GM12878 (cell line): ENCODE results near the gene FERMT3. TPM values are rescaled to one million over a fixed set of nuclear protein-coding genes. Genes with fewer than 3 reads are reported as not detected.

Experiments used
- ATAC-seq: fragments of 200-7000 bp; cut with Tn5 transposase; 3 replicates; pipeline ENCODE4 v1.9.1; 2020; ENCODE audit warnings: mild to moderate bottlenecking, moderate library complexity
- BruUV-seq: library from RNA; stranded (reverse); fragments of 400-500 nt; replicated peaks from 2 replicates; lab custom pipeline; 2021; lab: Mats Ljungman, UMichigan
- CTCF ChIA-PET: fragments of 300-600 bp; sonication (Branson Sonifier 250); formaldehyde crosslinking; extraction: SDS; loops from one replicate; lab custom pipeline; 2021; ENCODE audit warnings: inconsistent platforms; lab: Yijun Ruan, JAX
- POLR2A ChIA-PET: fragments of 350-600 bp; formaldehyde crosslinking; extraction: SDS; loops from one replicate; lab custom pipeline; 2021; ENCODE audit warnings: inconsistent platforms; lab: Charles Lee
- RAD21 ChIA-PET: fragments of 300-600 bp; sonication (Branson Sonifier 250); formaldehyde crosslinking; loops from one replicate; lab custom pipeline; 2023; ENCODE audit warnings: antibody characterized with exemption; ENCODE audit not compliant: unreplicated experiment; lab: Charles Lee
- SMC1A ChIA-PET: fragments of 300-600 bp; sonication (Branson Sonifier 250); formaldehyde crosslinking; loops from one replicate; lab custom pipeline; 2023; ENCODE audit not compliant: unreplicated experiment, uncharacterized antibody; lab: Charles Lee
- DNase-seq: peaks from one replicate; pipeline ENCODE4 v3.0.0-alpha.2; 2011; ENCODE audit warnings: low read depth, low spot score
- FAIRE-seq: peaks from 3 replicates; lab custom pipeline; 2011; peaks lifted over from hg19 to GRCh38; lab: Jason Lieb, UNC
- H2AFZ ChIP-seq: 2 replicates; pipeline ENCODE4 v1.6.0; 2011; ENCODE audit warnings: low read depth, low read length, control low read depth; ENCODE audit not compliant: control insufficient read depth
- H3K27ac ChIP-seq: 2 replicates; pipeline ENCODE4 v1.5.1; 2011; ENCODE audit warnings: control low read depth; ENCODE audit not compliant: control insufficient read depth, insufficient read depth
- H3K27me3 ChIP-seq, 2 experiments: replicated peaks in 1 of 2; 2 replicates each; pipeline versions ENCODE4 v1.6.0 to v1.6.1; 2011; ENCODE audit warnings: low read length in 1 of 2; ENCODE audit not compliant: control insufficient read depth in 2 of 2, insufficient read depth in 2 of 2
- H3K36me3 ChIP-seq, 2 experiments: 2 replicates each; pipeline ENCODE4 v1.5.1; 2011; ENCODE audit warnings: low read length in 1 of 2; ENCODE audit not compliant: control insufficient read depth in 2 of 2, insufficient read depth in 2 of 2
- H3K4me1 ChIP-seq: 2 replicates; pipeline ENCODE4 v1.6.1; 2011; ENCODE audit warnings: mild to moderate bottlenecking, low read length, moderate library complexity, mixed read lengths; ENCODE audit not compliant: control insufficient read depth, insufficient read depth
- H3K4me2 ChIP-seq: 2 replicates; pipeline ENCODE4 v1.6.0; 2011; ENCODE audit warnings: control low read depth; ENCODE audit not compliant: control insufficient read depth, insufficient read depth
- H3K4me3 ChIP-seq: fragments of 200-600 bp; sonication (generic); 2 replicates; pipeline ENCODE4 v1.5.1; 2016
- H3K79me2 ChIP-seq: 2 replicates; pipeline ENCODE4 v1.6.0; 2011; ENCODE audit warnings: low read length; ENCODE audit not compliant: control insufficient read depth, insufficient read depth
- H3K9ac ChIP-seq: 2 replicates; pipeline ENCODE4 v1.8.0; 2011; ENCODE audit warnings: low read length, control low read depth, mixed read lengths; ENCODE audit not compliant: control insufficient read depth, insufficient read depth
- H3K9me3 ChIP-seq: replicated peaks from 3 replicates; pipeline ENCODE4 v1.5.1; 2011; ENCODE audit warnings: mild to moderate bottlenecking, low read length; ENCODE audit not compliant: control insufficient read depth, insufficient read depth
- H4K20me1 ChIP-seq: 2 replicates; pipeline ENCODE4 v1.6.0; 2011; ENCODE audit not compliant: control insufficient read depth, insufficient read depth
- POLR2A ChIP-seq: IDR thresholded peaks from 2 replicates; pipeline ENCODE4 v1.6.1; 2011; ENCODE audit warnings: low read depth, mild to moderate bottlenecking, low read length
- POLR2AphosphoS2 ChIP-seq: IDR thresholded peaks from 2 replicates; pipeline ENCODE4 v1.6.1; 2011; ENCODE audit warnings: low read depth, mild to moderate bottlenecking, low read length, improper control_type of control experiment, moderate library complexity
- RELA ChIP-seq: fragments of 450-650 bp; IDR thresholded peaks from 2 replicates; pipeline ENCODE4 v1.8.0; 2014; ENCODE audit warnings: borderline replicate concordance; ENCODE audit not compliant: partially characterized antibody
- TCF3 ChIP-seq: IDR thresholded peaks from 2 replicates; pipeline ENCODE4 v1.6.1; 2012; ENCODE audit warnings: low read depth, mild to moderate bottlenecking, low read length, borderline replicate concordance; ENCODE audit not compliant: insufficient read depth
- WGBS: methylation state at CpG from one replicate; pipeline ENCODE4 v1.1.6; 2016; ENCODE audit warnings: low lambda C conversion rate; ENCODE audit not compliant: insufficient replicate concordance, insufficient coverage; ENCODE audit errors: missing lambda C conversion rate; 5-methylcytosine and 5-hydroxymethylcytosine counted together
- in situ Hi-C: fragments of 300-500 bp; cut with MboI; formaldehyde crosslinking; loops from 9 replicates; pipeline ENCODE4 v1.14.3; 2018; ENCODE audit warnings: mixed read lengths
- intact Hi-C: fragments of 100-400 bp; cut with micrococcal nuclease; formaldehyde crosslinking; loops from one replicate; pipeline ENCODE4 v1.14.2; 2022; ENCODE audit not compliant: unreplicated experiment
- polyA plus RNA-seq, 11 experiments: library from polyadenylated mRNA; depleted of rRNA in 4 of 11; unstranded in 6 of 11; stranded (reverse) in 5 of 11; fragments of >200 nt; fragmentation: Nextera tagmentation in 4 of 11; fragmentation: Illumina TruSeq in 1 of 11; extraction: Ambion mirVana in 4 of 11; extraction: Trizol in 1 of 11; gene quantifications; 1 replicate in 1 of 11; 2 replicates in 10 of 11; pipeline versions ENCODE4 v1.2.1 to v1.2.3, GENCODE V29; 2011 to 2016; ENCODE audit warnings: inconsistent platforms in 2 of 11, missing spikeins in 2 of 11, low read depth in 1 of 11
- total RNA-seq, 4 experiments: library from RNA; depleted of rRNA in 3 of 4; stranded (reverse); fragments of >200 nt in 3 of 4; fragmentation: Illumina TruSeq in 1 of 4; extraction: Trizol in 1 of 4; gene quantifications; 2 replicates each; pipeline versions ENCODE4 v1.2.1 to v1.2.3, GENCODE V29; 2013 to 2021

Gene FERMT3
- total and polyA plus RNA-seq, 10 of the 15 experiments (the other 5 are each of a cell fraction or from before 2014, with no cell fraction given), result 2.0 to 211 (median 114) TPM

DNA sequence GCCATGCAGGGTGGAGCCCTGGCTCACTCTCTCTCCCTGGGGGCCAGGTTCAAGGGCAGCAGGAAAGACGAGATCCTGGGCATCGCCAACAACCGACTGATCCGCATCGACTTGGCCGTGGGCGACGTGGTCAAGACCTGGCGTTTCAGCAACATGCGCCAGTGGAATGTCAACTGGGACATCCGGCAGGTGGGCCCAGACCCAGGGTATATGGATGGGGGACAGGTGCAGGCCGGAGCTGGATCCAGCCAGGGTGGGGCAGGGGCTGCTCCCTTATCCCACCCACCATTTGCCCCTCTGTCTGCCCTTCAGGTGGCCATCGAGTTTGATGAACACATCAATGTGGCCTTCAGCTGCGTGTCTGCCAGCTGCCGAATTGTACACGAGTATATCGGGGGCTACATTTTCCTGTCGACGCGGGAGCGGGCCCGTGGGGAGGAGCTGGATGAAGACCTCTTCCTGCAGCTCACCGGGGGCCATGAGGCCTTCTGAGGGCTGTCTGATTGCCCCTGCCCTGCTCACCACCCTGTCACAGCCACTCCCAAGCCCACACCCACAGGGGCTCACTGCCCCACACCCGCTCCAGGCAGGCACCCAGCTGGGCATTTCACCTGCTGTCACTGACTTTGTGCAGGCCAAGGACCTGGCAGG lies 16.6 kb downstream of the FERMT3 start:
- Histone ChIP-seq H3K4me1 (peaks cover 7% of the 10 kb centered on the region), H3K9ac (no peak overlapping the region), H3K4me3 (no peak overlapping the region), H3K27me3 (no peaks in the 10 kb centered on the region), H2AFZ (no peak overlapping the region), H3K36me3 (peaks cover 21 to 27% of the 10 kb centered on the region in 2 experiments), H3K4me2 (no peak overlapping the region), H3K27ac (no peak overlapping the region), H3K9me3 (no peaks in the 10 kb centered on the region), H4K20me1 (no peaks in the 10 kb centered on the region), H3K79me2 (peaks cover 29% of the 10 kb centered on the region)
- ChIA-PET POLR2A (interaction anchor here (1.4 to 9.7 kb wide), 6 partner anchors 7 to 82 kb away, joined by 5 to 85 read pairs (median 6); partner anchors contain the start of genes ESRRA, FERMT3, FKBP2 and PPP1R14B), SMC1A (interaction anchor here (0.8 to 5.4 kb wide), 2 partner anchors 17 to 47 kb away, joined by 3 to 56 read pairs; partner anchors contain the start of gene FERMT3), RAD21 (interaction anchor here (1.4 to 1.6 kb wide), 2 partner anchors 16 to 18 kb away, joined by 5 to 6 read pairs; no protein-coding TSS in a partner anchor), CTCF (interaction anchor here (0.6 to 5.0 kb wide), 4 partner anchors 17 to 37 kb away, joined by 3 to 59 read pairs (median 4); partner anchors contain the start of genes FERMT3, PPP1R14B and STIP1)
- in situ Hi-C loops (no loop called here), intact Hi-C loops (no loop called here)
- FAIRE-seq, result no peak
- ATAC-seq, result no peak
- no peak for DNase-seq
- 91% methylated on average over 24 of the region's 24 CpGs for WGBS
- TF ChIP-seq POLR2A (peak; percentile 53), RELA (no peak), POLR2AphosphoS2 (0 out of 2 replicates have a peak, but pooled peaks have one; percentile 69), TCF3 (0 out of 2 replicates have a peak, but pooled peaks have one; percentile 12)
- TSS peak; percentile 44 for BruUV-seq
